Measurements from ENCODE around the gene ITIH3.

DNA sequence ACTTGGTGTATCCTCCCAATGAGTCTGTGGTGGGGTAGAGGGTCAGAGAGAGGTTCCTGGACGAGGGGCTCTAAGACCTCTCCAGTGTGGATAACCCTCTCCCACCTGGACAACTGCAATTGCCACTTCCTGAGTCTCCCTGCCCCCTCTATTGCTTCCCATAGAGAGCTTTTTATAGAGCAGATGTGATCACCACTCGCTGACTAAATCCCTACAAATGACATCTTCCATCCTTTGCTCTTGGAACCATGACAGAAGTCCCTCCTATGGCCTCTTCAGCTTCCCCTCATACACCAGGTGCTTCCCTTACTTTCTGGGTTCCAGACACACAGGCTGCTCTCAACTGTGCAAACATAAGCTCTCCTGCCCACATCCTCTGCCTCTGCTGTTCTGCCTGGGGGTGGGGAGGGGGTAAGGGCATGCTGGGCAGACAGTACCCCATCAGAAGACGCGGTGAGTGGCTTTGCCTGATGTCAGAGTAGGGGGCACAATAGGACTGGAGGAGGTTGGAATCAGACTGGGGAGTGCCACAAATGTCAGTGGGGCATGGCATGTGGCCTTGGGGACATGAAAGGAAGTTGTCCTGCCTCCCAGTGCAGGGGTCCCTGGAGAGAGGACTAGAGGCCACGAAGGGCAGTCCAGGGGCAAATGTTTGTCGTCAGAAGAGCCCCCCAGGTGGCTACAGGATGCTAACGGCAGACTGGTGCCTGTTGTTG is 15.2 kb downstream of the ITIH3 start:
- TF ChIP-seq POLR2A (IDR thresholded peaks at IDR 0.05; ENCODE audit: low read length) = no peak
- TF ChIP-seq GATA1 (IDR thresholded peaks at IDR 0.05; ENCODE audit: low read depth, low read length) = no peak

All from erythroblast (primary cell).